GM12878 (cell line): ENCODE results near the gene DSTN. TPM values are rescaled to one million over a fixed set of nuclear protein-coding genes. Genes with fewer than 3 reads are reported as not detected.

Source experiments
- ATAC-seq: fragments of 200-7000 bp; cut with Tn5 transposase; 3 replicates; pipeline ENCODE4 v1.9.1; 2020; ENCODE audit warnings: mild to moderate bottlenecking, moderate library complexity
- BruUV-seq: library from RNA; stranded (reverse); fragments of 400-500 nt; replicated peaks from 2 replicates; lab custom pipeline; 2021; lab: Mats Ljungman, UMichigan
- CTCF ChIA-PET: fragments of 300-600 bp; sonication (Branson Sonifier 250); formaldehyde crosslinking; extraction: SDS; loops from one replicate; lab custom pipeline; 2021; ENCODE audit warnings: inconsistent platforms; lab: Yijun Ruan, JAX
- POLR2A ChIA-PET: fragments of 350-600 bp; formaldehyde crosslinking; extraction: SDS; loops from one replicate; lab custom pipeline; 2021; ENCODE audit warnings: inconsistent platforms; lab: Charles Lee
- RAD21 ChIA-PET: fragments of 300-600 bp; sonication (Branson Sonifier 250); formaldehyde crosslinking; loops from one replicate; lab custom pipeline; 2023; ENCODE audit warnings: antibody characterized with exemption; ENCODE audit not compliant: unreplicated experiment; lab: Charles Lee
- SMC1A ChIA-PET: fragments of 300-600 bp; sonication (Branson Sonifier 250); formaldehyde crosslinking; loops from one replicate; lab custom pipeline; 2023; ENCODE audit not compliant: unreplicated experiment, uncharacterized antibody; lab: Charles Lee
- DNase-seq: peaks from one replicate; pipeline ENCODE4 v3.0.0-alpha.2; 2011; ENCODE audit warnings: low read depth, low spot score
- FAIRE-seq: peaks from 3 replicates; lab custom pipeline; 2011; peaks lifted over from hg19 to GRCh38; lab: Jason Lieb, UNC
- H2AFZ ChIP-seq: 2 replicates; pipeline ENCODE4 v1.6.0; 2011; ENCODE audit warnings: low read depth, low read length, control low read depth; ENCODE audit not compliant: control insufficient read depth
- H3K27ac ChIP-seq: 2 replicates; pipeline ENCODE4 v1.5.1; 2011; ENCODE audit warnings: control low read depth; ENCODE audit not compliant: control insufficient read depth, insufficient read depth
- H3K27me3 ChIP-seq, 2 experiments: replicated peaks in 1 of 2; 2 replicates each; pipeline versions ENCODE4 v1.6.0 to v1.6.1; 2011; ENCODE audit warnings: low read length in 1 of 2; ENCODE audit not compliant: control insufficient read depth in 2 of 2, insufficient read depth in 2 of 2
- H3K36me3 ChIP-seq, 2 experiments: 2 replicates each; pipeline ENCODE4 v1.5.1; 2011; ENCODE audit warnings: low read length in 1 of 2; ENCODE audit not compliant: control insufficient read depth in 2 of 2, insufficient read depth in 2 of 2
- H3K4me1 ChIP-seq: 2 replicates; pipeline ENCODE4 v1.6.1; 2011; ENCODE audit warnings: mild to moderate bottlenecking, low read length, moderate library complexity, mixed read lengths; ENCODE audit not compliant: control insufficient read depth, insufficient read depth
- H3K4me2 ChIP-seq: 2 replicates; pipeline ENCODE4 v1.6.0; 2011; ENCODE audit warnings: control low read depth; ENCODE audit not compliant: control insufficient read depth, insufficient read depth
- H3K4me3 ChIP-seq: fragments of 200-600 bp; sonication (generic); 2 replicates; pipeline ENCODE4 v1.5.1; 2016
- H3K79me2 ChIP-seq: 2 replicates; pipeline ENCODE4 v1.6.0; 2011; ENCODE audit warnings: low read length; ENCODE audit not compliant: control insufficient read depth, insufficient read depth
- H3K9ac ChIP-seq: 2 replicates; pipeline ENCODE4 v1.8.0; 2011; ENCODE audit warnings: low read length, control low read depth, mixed read lengths; ENCODE audit not compliant: control insufficient read depth, insufficient read depth
- H3K9me3 ChIP-seq: replicated peaks from 3 replicates; pipeline ENCODE4 v1.5.1; 2011; ENCODE audit warnings: mild to moderate bottlenecking, low read length; ENCODE audit not compliant: control insufficient read depth, insufficient read depth
- H4K20me1 ChIP-seq: 2 replicates; pipeline ENCODE4 v1.6.0; 2011; ENCODE audit not compliant: control insufficient read depth, insufficient read depth
- BCL11A ChIP-seq: IDR thresholded peaks from 2 replicates; pipeline ENCODE4 v1.6.1; 2011; ENCODE audit warnings: low read depth, low read length
- CHD1 ChIP-seq: IDR thresholded peaks from 2 replicates; pipeline ENCODE4 v1.6.1; 2012; ENCODE audit warnings: low read depth, low read length, improper control_type of control experiment
- CHD2 ChIP-seq: IDR thresholded peaks from 2 replicates; pipeline ENCODE4 v1.6.1; 2011; ENCODE audit warnings: low read depth, low read length, improper control_type of control experiment, borderline replicate concordance
- CREM ChIP-seq: IDR thresholded peaks from 2 replicates; pipeline ENCODE4 v1.6.1; 2014; ENCODE audit warnings: antibody characterized with exemption, low read depth
- CTCF ChIP-seq, 3 experiments: IDR thresholded peaks in 2 of 3; conservative IDR thresholded peaks in 1 of 3; 2 replicates each; pipeline ENCODE4 v1.5.1; 2011; ENCODE audit warnings: low read depth in 3 of 3, low read length in 3 of 3, mild to moderate bottlenecking in 3 of 3, control low read depth in 2 of 3, moderate library complexity in 2 of 3, inconsistent platforms in 1 of 3, mixed read lengths in 1 of 3; ENCODE audit not compliant: control insufficient read depth in 2 of 3, insufficient read depth in 1 of 3; ENCODE audit errors: extremely low read depth in 1 of 3
- JUNB ChIP-seq: IDR thresholded peaks from 2 replicates; pipeline ENCODE4 v1.6.1; 2016; ENCODE audit warnings: antibody characterized with exemption, mild to moderate bottlenecking
- MEF2B ChIP-seq: fragments of 450-650 bp; IDR thresholded peaks from 2 replicates; pipeline ENCODE4 v1.6.1; 2018; ENCODE audit warnings: mild to moderate bottlenecking, moderate library complexity; ENCODE audit not compliant: partially characterized antibody, poor library complexity, severe bottlenecking
- MYB ChIP-seq: fragments of 150-350 bp; IDR thresholded peaks from 2 replicates; pipeline ENCODE4 v1.6.1; 2014; ENCODE audit warnings: mild to moderate bottlenecking, low read depth, low read length, borderline replicate concordance
- RAD21 ChIP-seq: IDR thresholded peaks from 2 replicates; pipeline ENCODE4 v1.6.1; 2011; ENCODE audit warnings: mild to moderate bottlenecking, low read depth, low read length, moderate library complexity; ENCODE audit not compliant: insufficient read depth
- RUNX3 ChIP-seq: IDR thresholded peaks from 2 replicates; pipeline ENCODE4 v1.6.1; 2012; ENCODE audit warnings: low read length, inconsistent platforms
- SMC3 ChIP-seq: IDR thresholded peaks from 2 replicates; pipeline ENCODE4 v1.6.1; 2011; ENCODE audit warnings: low read length, improper control_type of control experiment, borderline replicate concordance
- SUPT20H ChIP-seq: IDR thresholded peaks from 2 replicates; pipeline ENCODE4 v1.6.1; 2011; ENCODE audit warnings: low read depth, mild to moderate bottlenecking, low read length, moderate library complexity, borderline replicate concordance; ENCODE audit not compliant: control insufficient read depth
- TAF1 ChIP-seq: IDR thresholded peaks from 2 replicates; pipeline ENCODE4 v1.6.1; 2011; ENCODE audit warnings: mild to moderate bottlenecking, low read depth, low read length, borderline replicate concordance
- YBX1 ChIP-seq: fragments of 450-650 bp; IDR thresholded peaks from 2 replicates; pipeline ENCODE4 v1.6.1; 2016; ENCODE audit warnings: antibody characterized with exemption
- ZNF217 ChIP-seq: fragments of 450-650 bp; IDR thresholded peaks from 2 replicates; pipeline ENCODE4 v1.6.1; 2017; ENCODE audit warnings: antibody characterized with exemption, mild to moderate bottlenecking
- ZNF24 ChIP-seq: fragments of 450-650 bp; IDR thresholded peaks from 2 replicates; pipeline ENCODE4 v1.6.1; 2017; ENCODE audit warnings: antibody characterized with exemption, mild to moderate bottlenecking
- ZNF592 ChIP-seq: fragments of 450-650 bp; IDR thresholded peaks from 2 replicates; pipeline ENCODE4 v1.6.1; 2017; ENCODE audit warnings: mild to moderate bottlenecking, moderate library complexity
- WGBS: methylation state at CpG from one replicate; pipeline ENCODE4 v1.1.6; 2016; ENCODE audit warnings: low lambda C conversion rate; ENCODE audit not compliant: insufficient replicate concordance, insufficient coverage; ENCODE audit errors: missing lambda C conversion rate; 5-methylcytosine and 5-hydroxymethylcytosine counted together
- in situ Hi-C: fragments of 300-500 bp; cut with MboI; formaldehyde crosslinking; loops from 9 replicates; pipeline ENCODE4 v1.14.3; 2018; ENCODE audit warnings: mixed read lengths
- intact Hi-C: fragments of 100-400 bp; cut with micrococcal nuclease; formaldehyde crosslinking; loops from one replicate; pipeline ENCODE4 v1.14.2; 2022; ENCODE audit not compliant: unreplicated experiment
- polyA plus RNA-seq, 11 experiments: library from polyadenylated mRNA; depleted of rRNA in 4 of 11; unstranded in 6 of 11; stranded (reverse) in 5 of 11; fragments of >200 nt; fragmentation: Nextera tagmentation in 4 of 11; fragmentation: Illumina TruSeq in 1 of 11; extraction: Ambion mirVana in 4 of 11; extraction: Trizol in 1 of 11; gene quantifications; 1 replicate in 1 of 11; 2 replicates in 10 of 11; pipeline versions ENCODE4 v1.2.1 to v1.2.3, GENCODE V29; 2011 to 2016; ENCODE audit warnings: inconsistent platforms in 2 of 11, missing spikeins in 2 of 11, low read depth in 1 of 11
- total RNA-seq, 4 experiments: library from RNA; depleted of rRNA in 3 of 4; stranded (reverse); fragments of >200 nt in 3 of 4; fragmentation: Illumina TruSeq in 1 of 4; extraction: Trizol in 1 of 4; gene quantifications; 2 replicates each; pipeline versions ENCODE4 v1.2.1 to v1.2.3, GENCODE V29; 2013 to 2021

DSTN gene
- total and polyA plus RNA-seq, 10 of the 15 experiments (the other 5 are each of a cell fraction or from before 2014, with no cell fraction given), result 26.7 to 137 (median 40.8) TPM

GRCh38 chr20:17624070-17624469 is 54.2 kb downstream of the DSTN start:
- RAD21 ChIA-PET, result no interaction called here
- H3K9ac ChIP-seq, result no peak overlapping the region
- TF ChIP-seq ZNF592 (no peak), YBX1 (no peak), SUPT20H (no peak), MYB (no peak), RUNX3 (no peak), CHD1 (no peak), ZNF217 (no peak), CTCF (IDR thresholded peaks at IDR 0.05 in 2 of 3, conservative IDR thresholded peaks at IDR 0.05 in 1 of 3; ENCODE audit: control insufficient read depth in 2 of 3, extremely low read depth in 1 of 3, insufficient read depth in 1 of 3, low read depth in 3 of 3, low read length in 3 of 3) (no peak), TAF1 (no peak), CREM (no peak), BCL11A (no peak), MEF2B (no peak), SMC3 (no peak), JUNB (no peak), RAD21 (no peak), CHD2 (no peak), ZNF24 (no peak)

More at GRCh38 chr20:17624070-17624469, 54.2 kb downstream of the DSTN start:
- ChIA-PET POLR2A (no interaction called here), SMC1A (no interaction called here), CTCF (no interaction called here)
- no peak overlapping the region for H3K4me2 ChIP-seq
- WGBS, result 96% methylated on average over 11 of the region's 12 CpGs
- FAIRE-seq, result no peak
- H3K79me2 ChIP-seq, result no peaks in the 10 kb centered on the region
- no TSS peak for BruUV-seq
- H3K4me3 ChIP-seq, result no peak overlapping the region
- in situ Hi-C loops, result no loop called here
- peaks cover 15 to 17% of the 10 kb centered on the region in 2 experiments for H3K36me3 ChIP-seq
- no peaks in the 10 kb centered on the region for H3K4me1 ChIP-seq
- ATAC-seq, result no peak
- intact Hi-C loops, result no loop called here
- H3K27ac ChIP-seq, result no peak overlapping the region
- no peak overlapping the region for H2AFZ ChIP-seq
- H4K20me1 ChIP-seq, result no peaks in the 10 kb centered on the region
- no peak for DNase-seq
- H3K9me3 ChIP-seq, result no peaks in the 10 kb centered on the region
- H3K27me3 ChIP-seq, result no peaks in the 10 kb centered on the region
